HL-60 (cell line): ENCODE measurements around the gene LST1.

Experiments
- DNase-seq, 2 experiments: peaks; one replicate each; pipeline ENCODE4 v3.0.0-alpha.2; 2010 to 2020; ENCODE audit warnings: low read depth in 1 of 2, low spot score in 1 of 2
- H3K27ac ChIP-seq: fragments of 250-450 bp; sonication (Bioruptor Pico); replicated peaks from 2 replicates; pipeline ENCODE4 v1.5.1; 2020; ENCODE audit warnings: mild to moderate bottlenecking, moderate library complexity
- H3K27me3 ChIP-seq: fragments of 250-450 bp; sonication (Bioruptor Pico); 2 replicates; pipeline ENCODE4 v1.5.1; 2021; ENCODE audit warnings: mild to moderate bottlenecking, moderate library complexity; ENCODE audit not compliant: insufficient read depth, poor library complexity, severe bottlenecking
- H3K4me3 ChIP-seq: replicated peaks from 2 replicates; pipeline ENCODE4 v1.5.1; 2011; ENCODE audit warnings: mild to moderate bottlenecking, control low read depth, low read length; ENCODE audit not compliant: insufficient read depth
- GABPA ChIP-seq: IDR thresholded peaks from 2 replicates; pipeline ENCODE4 v1.6.1; 2012; ENCODE audit warnings: low read depth
- POLR2AphosphoS5 ChIP-seq: IDR thresholded peaks from 2 replicates; pipeline ENCODE4 v1.6.1; 2012; ENCODE audit warnings: low read depth
- SPI1 ChIP-seq: IDR thresholded peaks from 2 replicates; pipeline ENCODE4 v1.6.1; 2012; ENCODE audit warnings: low read depth, mild to moderate bottlenecking, borderline replicate concordance
- TF ChIP-seq, protein P1 (sequence below): IDR thresholded peaks from one replicate; pipeline ENCODE4 v1.5.1; 2011; ENCODE audit warnings: low read length, control low read depth, inconsistent platforms; ENCODE audit not compliant: insufficient read depth
- TF ChIP-seq, protein P2 (sequence below): IDR thresholded peaks from 2 replicates; pipeline ENCODE4 v1.6.1; 2012; ENCODE audit warnings: low read depth; ENCODE audit not compliant: insufficient replicate concordance

LST1 gene

DNA sequence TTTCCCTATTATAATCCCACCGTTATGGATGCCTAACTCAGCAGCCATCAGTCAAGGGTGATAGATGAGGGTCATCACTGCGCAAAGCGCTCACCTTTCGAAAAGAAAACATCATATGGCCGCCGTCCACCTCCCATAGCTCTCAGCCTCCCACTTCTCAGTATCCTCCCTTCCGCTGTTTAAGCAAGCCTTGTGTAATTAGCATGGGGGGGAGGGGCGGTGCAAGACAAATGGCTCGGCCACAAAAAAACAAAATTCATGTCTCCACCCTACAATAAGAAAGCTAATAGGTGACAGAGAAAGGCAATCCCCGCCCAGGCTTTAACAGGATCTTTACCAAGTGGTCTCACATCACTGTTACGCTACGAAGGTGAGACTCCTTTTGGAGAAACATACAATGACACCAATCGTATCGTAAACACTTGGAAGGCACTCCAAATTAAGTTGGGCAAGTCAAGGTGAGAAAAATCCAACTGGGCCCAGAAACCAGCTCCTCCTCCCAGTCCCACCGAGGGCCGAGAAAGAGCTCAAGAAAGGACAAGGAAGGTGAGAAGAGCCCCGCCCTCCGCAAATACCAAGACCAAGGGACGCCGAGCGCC is 44.9 kb upstream of the LST1 start:
- peak; percentile 14; the same call in 1 of the 2 replicates for TF ChIP-seq SPI1
- no peak for TF ChIP-seq GABPA
- TF ChIP-seq, protein P1, sequence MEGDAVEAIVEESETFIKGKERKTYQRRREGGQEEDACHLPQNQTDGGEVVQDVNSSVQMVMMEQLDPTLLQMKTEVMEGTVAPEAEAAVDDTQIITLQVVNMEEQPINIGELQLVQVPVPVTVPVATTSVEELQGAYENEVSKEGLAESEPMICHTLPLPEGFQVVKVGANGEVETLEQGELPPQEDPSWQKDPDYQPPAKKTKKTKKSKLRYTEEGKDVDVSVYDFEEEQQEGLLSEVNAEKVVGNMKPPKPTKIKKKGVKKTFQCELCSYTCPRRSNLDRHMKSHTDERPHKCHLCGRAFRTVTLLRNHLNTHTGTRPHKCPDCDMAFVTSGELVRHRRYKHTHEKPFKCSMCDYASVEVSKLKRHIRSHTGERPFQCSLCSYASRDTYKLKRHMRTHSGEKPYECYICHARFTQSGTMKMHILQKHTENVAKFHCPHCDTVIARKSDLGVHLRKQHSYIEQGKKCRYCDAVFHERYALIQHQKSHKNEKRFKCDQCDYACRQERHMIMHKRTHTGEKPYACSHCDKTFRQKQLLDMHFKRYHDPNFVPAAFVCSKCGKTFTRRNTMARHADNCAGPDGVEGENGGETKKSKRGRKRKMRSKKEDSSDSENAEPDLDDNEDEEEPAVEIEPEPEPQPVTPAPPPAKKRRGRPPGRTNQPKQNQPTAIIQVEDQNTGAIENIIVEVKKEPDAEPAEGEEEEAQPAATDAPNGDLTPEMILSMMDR: no peak
- TF ChIP-seq, protein P2, sequence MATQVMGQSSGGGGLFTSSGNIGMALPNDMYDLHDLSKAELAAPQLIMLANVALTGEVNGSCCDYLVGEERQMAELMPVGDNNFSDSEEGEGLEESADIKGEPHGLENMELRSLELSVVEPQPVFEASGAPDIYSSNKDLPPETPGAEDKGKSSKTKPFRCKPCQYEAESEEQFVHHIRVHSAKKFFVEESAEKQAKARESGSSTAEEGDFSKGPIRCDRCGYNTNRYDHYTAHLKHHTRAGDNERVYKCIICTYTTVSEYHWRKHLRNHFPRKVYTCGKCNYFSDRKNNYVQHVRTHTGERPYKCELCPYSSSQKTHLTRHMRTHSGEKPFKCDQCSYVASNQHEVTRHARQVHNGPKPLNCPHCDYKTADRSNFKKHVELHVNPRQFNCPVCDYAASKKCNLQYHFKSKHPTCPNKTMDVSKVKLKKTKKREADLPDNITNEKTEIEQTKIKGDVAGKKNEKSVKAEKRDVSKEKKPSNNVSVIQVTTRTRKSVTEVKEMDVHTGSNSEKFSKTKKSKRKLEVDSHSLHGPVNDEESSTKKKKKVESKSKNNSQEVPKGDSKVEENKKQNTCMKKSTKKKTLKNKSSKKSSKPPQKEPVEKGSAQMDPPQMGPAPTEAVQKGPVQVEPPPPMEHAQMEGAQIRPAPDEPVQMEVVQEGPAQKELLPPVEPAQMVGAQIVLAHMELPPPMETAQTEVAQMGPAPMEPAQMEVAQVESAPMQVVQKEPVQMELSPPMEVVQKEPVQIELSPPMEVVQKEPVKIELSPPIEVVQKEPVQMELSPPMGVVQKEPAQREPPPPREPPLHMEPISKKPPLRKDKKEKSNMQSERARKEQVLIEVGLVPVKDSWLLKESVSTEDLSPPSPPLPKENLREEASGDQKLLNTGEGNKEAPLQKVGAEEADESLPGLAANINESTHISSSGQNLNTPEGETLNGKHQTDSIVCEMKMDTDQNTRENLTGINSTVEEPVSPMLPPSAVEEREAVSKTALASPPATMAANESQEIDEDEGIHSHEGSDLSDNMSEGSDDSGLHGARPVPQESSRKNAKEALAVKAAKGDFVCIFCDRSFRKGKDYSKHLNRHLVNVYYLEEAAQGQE: no peak
- TF ChIP-seq POLR2AphosphoS5: no peak
- Histone ChIP-seq H3K27ac (peak overlapping the region; percentile 98), H3K4me3 (peak overlapping the region; percentile 63), H3K27me3 (no peaks in the 10 kb centered on the region)
- peak in 1 of 2 experiments; percentile 85 for DNase-seq

DNA sequence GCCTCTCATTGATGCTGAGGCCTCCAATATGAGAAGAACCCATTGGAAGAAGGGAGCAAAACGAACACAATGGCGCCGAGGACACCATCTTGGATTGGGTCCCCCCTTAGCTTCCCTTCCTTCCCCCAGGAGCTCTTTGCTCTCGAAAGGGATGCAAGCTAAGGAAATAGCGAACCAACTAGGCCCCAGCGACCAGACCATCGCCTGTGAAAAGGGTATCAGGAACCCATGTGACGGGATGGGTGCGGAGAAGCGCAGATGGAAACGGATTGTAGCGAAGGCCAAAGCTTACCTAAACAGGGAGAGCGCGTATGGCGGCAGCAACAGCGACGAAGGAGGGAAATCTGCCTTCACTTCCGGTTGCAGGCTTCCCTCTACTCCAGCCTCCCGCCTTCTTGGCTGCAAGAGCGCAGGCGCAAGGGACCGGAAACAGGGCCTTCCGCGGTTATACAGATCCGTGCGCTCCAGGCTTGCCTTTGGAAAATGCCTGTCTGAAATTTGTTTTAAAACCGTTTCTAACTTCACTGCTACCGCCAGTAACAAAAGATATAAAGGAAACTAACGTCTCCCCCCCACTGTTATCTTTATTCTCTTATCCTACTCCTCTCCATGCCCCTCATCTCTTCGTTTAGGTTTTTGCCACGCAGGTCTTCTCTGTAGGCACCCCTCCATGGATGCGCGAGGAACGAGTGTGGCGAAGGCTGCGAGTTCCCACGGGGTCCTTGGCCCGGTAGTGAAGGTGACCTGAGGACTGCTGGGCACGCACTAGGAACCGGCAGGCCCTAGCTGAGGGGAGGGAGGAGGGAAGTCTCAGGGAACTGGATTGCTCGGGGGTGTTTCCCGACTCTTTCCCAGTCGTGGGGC is 44.2 kb upstream of the LST1 start, which contains the start of gene DDX39B:
Gene DDX39B (minus strand): TSS at position 346 of the 864 bp plus-strand sequence. CDS start 1,471 bp downstream, outside the sequence.
- Histone ChIP-seq H3K27ac (peak within 1 kb of the TSS; percentile 98), H3K27me3 (no peaks in the 10 kb centered on the region), H3K4me3 (peak within 1 kb of the TSS; percentile 63)
- TF ChIP-seq SPI1 (peak; percentile 25; the same call in 1 of the 2 replicates), POLR2AphosphoS5 (peak; percentile 93), GABPA (peak; percentile 73)
- TF ChIP-seq, protein P1: no peak
- TF ChIP-seq, protein P2: peak; percentile 80
- DNase-seq: peak; percentile 96 to 98

DNA sequence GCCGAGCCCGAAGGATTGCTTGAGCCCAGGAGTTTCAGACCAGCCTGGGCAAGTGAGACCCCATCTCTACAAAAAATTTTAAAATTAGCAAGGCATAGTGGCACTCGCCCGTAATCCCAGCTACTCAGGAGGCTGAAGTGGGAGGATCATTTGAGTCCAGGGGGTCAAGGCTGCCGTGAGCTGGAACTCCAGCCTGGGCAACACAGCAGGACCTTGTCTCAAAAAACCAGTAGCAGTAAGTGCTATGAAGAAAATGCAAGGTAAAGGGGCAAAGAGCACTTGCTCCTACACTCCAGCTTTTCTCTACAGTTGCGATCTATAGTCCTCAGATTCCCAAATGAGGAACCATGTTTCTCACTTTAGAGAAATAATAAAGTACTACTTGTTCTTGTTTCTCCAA is 42.4 kb upstream of the LST1 start:
- TF ChIP-seq POLR2AphosphoS5 (no peak), GABPA (no peak), SPI1 (no peak)
- TF ChIP-seq, protein P1: no peak
- TF ChIP-seq, protein P2: no peak
- H3K27ac ChIP-seq: no peak overlapping the region
- no peaks in the 10 kb centered on the region for H3K27me3 ChIP-seq
- DNase-seq: no peak
- no peak overlapping the region for H3K4me3 ChIP-seq
